RPMI7951 (cell line): ENCODE measurements around the gene MACF1. TPM values are rescaled to one million over a fixed set of nuclear protein-coding genes. Genes with fewer than 3 reads are reported as not detected.
"Not testable (repeated sequence)": the region's sequence is repeated elsewhere in the genome, so short reads cannot be mapped to it uniquely, and the experiment has no call there.

Experiments
- DNase-seq: peaks from one replicate; pipeline ENCODE4 v3.0.0-alpha.2; 2012; ENCODE audit warnings: low read depth
- total RNA-seq: library from RNA; depleted of rRNA; stranded (reverse); fragments of >200 nt; shearing (Covaris generic); gene quantifications from 2 replicates; pipeline ENCODE4 v1.2.3, GENCODE V29; 2014

The MACF1 gene
- total RNA-seq, 1 experiment from 2014 or later: 88.4 TPM

DNA sequence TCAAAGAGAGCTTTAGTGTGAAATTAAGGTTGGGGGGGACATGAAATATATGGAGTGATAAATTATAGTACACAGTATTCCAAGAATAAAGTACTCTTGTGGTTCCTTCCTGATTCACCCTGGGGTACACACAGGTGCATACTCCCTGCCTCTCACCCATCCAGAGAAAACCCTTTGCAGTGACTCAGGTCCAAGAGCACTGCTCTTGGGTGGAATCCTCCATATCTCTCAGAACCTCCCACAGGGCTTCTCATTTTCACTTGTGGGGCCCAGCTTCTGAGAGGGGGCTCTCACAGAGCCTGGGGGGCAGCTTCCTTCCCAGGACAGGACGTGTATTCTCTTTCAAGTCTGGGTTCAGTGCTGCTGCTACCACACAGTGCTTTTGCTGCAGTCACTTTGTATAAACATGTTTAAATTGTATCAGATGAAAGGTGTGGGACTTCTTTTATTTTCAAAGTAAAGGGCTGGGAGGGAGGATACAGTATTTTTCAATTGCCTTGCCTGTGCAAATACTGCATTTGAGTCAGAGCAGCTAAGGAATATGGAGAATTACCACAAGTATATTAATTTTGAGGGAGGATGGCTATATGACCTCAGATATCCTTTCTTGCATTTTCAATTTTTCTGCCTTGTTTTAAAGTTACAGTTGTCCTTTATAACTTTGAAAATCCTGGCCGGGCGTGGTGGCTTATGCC, 262.1 kb downstream of the MACF1 start:
- DNase-seq: no peak

GRCh38 chr1:39467108-39467720, 262.7 kb downstream of the MACF1 start:
- DNase-seq: not testable (repeated sequence)

DNA sequence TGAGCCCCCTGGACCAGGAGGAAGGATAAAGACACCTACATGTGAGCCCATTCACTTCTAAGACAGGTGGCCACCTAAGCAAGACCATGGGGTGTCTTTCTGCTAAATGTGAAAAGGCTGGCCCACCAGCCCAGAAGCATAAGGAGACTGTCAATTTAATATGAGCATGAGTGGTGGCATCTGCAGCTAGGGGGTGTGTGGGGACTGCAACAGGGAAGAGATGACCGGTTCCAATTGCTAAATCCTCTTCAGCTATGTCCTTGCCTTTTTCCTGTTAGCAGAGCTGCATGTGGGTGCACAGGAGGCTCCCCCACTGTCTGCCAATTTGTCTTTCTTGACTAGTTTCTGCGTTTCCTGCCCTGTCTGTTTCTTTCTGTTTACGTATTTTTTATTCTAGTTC, 264.7 kb downstream of the MACF1 start:
- DNase-seq: no peak

DNA sequence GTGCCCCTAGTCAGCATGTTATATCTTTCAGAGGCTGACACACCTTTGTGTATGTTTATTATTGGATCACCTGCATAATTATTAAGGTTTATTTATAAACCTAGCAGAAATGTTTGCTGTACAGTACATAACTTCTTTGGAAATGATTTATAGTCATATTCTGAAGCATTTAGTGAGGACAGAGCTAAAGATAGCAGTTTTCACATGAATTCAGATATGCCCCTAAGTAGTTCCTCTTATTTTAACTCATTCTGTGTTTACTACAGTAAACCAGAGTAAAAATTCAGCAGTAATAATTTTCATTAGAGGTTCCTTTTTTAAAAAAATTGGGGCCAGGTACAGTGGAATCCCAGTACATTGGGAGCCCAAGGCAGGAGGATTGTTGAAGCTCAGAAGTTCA, 265.5 kb downstream of the MACF1 start:
- no peak for DNase-seq

- DNase-seq: no peak
Measured at GRCh38 chr1:39472826-39473225, 268.3 kb downstream of the MACF1 start.

- no peak for DNase-seq
Measured at GRCh38 chr1:39473324-39473723, 268.8 kb downstream of the MACF1 start.

DNA sequence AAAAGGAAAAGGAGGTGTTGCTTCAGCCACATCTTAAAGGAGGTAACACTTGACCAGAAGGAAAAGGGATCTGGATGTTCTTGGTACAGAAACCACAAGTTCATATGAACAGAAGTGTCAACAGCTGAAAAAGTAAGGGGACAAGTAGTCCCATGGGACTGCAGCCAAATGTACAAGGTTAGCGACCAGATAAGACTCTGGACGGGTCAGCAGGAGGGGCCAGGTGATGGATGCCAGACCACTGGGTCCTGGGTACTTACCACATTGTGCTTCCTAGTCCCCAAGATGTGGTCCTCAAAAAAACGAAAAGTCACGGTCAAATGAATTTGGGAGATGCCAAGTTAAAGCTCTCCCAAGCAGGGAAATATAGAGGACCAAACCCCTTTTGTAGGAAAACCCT, 270.3 kb downstream of the MACF1 start:
- no peak for DNase-seq

GRCh38 chr1:39475551-39475950, 271.1 kb downstream of the MACF1 start:
- DNase-seq: not testable (repeated sequence)

- no peak for DNase-seq
Measured at GRCh38 chr1:39478126-39478915, 273.8 kb downstream of the MACF1 start.

- no peak for DNase-seq
Measured at GRCh38 chr1:39481289-39481688, 276.8 kb downstream of the MACF1 start.

- no peak for DNase-seq
Measured at GRCh38 chr1:39483276-39483675, 278.8 kb downstream of the MACF1 start.

- DNase-seq: no peak
Measured at GRCh38 chr1:39484564-39484963, 280.1 kb downstream of the MACF1 start.

- no peak for DNase-seq
Measured at GRCh38 chr1:39485046-39485803, 280.7 kb downstream of the MACF1 start.

GRCh38 chr1:39488012-39488545, 283.6 kb downstream of the MACF1 start:
- DNase-seq: no peak

DNA sequence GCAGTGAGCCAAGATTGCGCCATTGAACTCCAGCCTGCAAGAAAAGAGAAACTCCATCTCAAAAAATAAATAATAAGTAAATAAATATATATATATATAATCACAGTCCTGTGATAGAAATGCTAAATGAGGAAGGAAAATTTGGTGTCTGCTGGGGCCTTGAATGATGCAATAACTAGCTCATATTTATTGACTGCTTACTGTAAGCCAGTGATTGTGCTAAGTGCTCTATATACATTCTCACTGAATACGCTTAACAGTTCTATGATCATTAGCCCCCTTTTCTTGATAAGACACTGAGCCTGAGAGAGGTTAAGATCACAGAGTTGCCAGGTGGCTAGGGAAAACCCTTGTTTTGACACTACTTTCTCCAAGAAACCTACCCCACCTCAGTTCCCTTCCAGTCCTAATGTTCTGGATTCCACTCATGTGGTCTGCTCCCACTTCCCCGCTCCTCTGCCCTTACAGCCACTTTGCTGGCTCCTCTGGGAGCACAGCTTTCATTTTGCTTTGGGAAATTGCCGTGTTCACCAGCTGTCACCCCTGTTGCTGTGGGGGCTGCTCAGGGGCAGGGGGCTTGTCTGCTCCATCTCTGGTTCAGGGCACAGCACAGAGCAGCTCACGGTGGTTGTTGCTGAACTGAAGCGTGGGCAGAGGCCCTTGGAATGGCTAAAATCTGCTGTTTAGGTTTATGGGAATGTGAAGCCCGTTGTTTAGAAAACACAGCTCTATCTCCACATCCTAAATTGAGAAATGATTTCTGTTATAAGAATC, 284.5 kb downstream of the MACF1 start:
- DNase-seq: no peak

DNA sequence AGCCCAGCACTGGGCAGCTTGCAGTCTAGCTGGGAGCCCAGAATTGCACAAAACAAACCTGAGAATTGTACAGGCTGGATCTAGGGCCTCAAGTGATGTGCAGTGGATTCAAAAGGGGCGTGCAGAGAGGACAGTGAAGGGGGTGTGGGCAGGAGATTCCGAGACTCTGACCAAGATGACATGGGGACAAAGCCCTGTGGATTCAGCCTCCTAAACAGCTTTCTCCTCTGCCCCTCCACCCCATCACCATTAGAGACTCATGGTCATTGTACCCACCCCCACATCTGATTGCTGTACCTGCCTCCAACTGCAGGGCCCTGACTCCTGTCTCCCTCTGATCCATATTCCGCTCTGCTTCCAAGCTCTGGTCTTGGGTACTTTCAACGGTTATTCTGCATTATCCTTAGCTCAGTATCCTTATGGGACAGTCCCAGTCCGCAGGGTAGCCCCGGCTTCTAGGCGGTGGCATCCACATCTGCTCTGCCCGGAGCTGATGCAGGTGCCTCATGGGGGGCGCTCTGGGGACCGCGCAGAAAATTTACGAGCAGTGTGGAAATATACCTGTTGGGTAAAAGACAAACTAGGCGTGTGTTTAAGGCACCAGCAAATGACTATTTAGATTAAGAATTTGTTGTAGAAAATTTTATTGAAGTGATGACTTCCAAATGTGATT, 285.2 kb downstream of the MACF1 start:
- DNase-seq: no peak

GRCh38 chr1:39490596-39491145, 286.2 kb downstream of the MACF1 start:
- no peak for DNase-seq

GRCh38 chr1:39491146-39491921, 286.8 kb downstream of the MACF1 start, which contains the start of gene BMP8A:
Gene BMP8A, plus strand, starts transcription at chr1:39491636. Its CDS starts 356 bp downstream, at chr1:39491992.
- peak; percentile 41 for DNase-seq
